Superior temporal gyrus (tissue), 1 donor: ENCODE data around the gene OR9A4.
"Not testable (repeated sequence)": the region's sequence is repeated elsewhere in the genome, so short reads cannot be mapped to it uniquely, and the experiment has no call there.

ENCODE experiments used
- DNase-seq: peaks from one replicate; pipeline ENCODE4 v3.0.0-alpha.2; 2016; ENCODE audit errors: extremely low spot score

OR9A4 gene

GRCh38 chr7:141916099-141916498, at the start of gene OR9A4:
OR9A4 (plus strand) TSS chr7:141916399; CDS start chr7:141918876, 2,477 bp downstream.
- DNase-seq: no peak

GRCh38 chr7:141866974-141867373, 49.2 kb upstream of the OR9A4 start:
- DNase-seq: no peak

- no peak for DNase-seq
These were observed 43.3 kb upstream of the OR9A4 start for GRCh38 chr7:141872931-141873330.

GRCh38 chr7:141874787-141875186, 41.4 kb upstream of the OR9A4 start:
- no peak for DNase-seq

GRCh38 chr7:141875453-141875852, 40.7 kb upstream of the OR9A4 start:
- DNase-seq: no peak

- no peak for DNase-seq
These were observed 39.8 kb upstream of the OR9A4 start for GRCh38 chr7:141876371-141876770.

- no peak for DNase-seq
These were observed 38.8 kb upstream of the OR9A4 start for GRCh38 chr7:141877365-141877764.

GRCh38 chr7:141880960-141881359, 35.2 kb upstream of the OR9A4 start:
- DNase-seq: no peak

- no peak for DNase-seq
These were observed 31.5 kb upstream of the OR9A4 start for GRCh38 chr7:141884539-141885225.

GRCh38 chr7:141889321-141889720, 26.9 kb upstream of the OR9A4 start:
- DNase-seq: no peak

GRCh38 chr7:141891336-141891735, 24.9 kb upstream of the OR9A4 start:
- no peak for DNase-seq

- DNase-seq: not testable (repeated sequence)
These were observed 16.8 kb upstream of the OR9A4 start for GRCh38 chr7:141899366-141899765.

- no peak for DNase-seq
These were observed 9.9 kb upstream of the OR9A4 start for GRCh38 chr7:141906285-141906684.

- DNase-seq: no peak
These were observed 4.8 kb upstream of the OR9A4 start for GRCh38 chr7:141911391-141911790.

GRCh38 chr7:141915565-141915964, 634 bp upstream of the OR9A4 start:
- DNase-seq: no peak

GRCh38 chr7:141920281-141920680, 4.1 kb downstream of the OR9A4 start:
- DNase-seq: no peak

GRCh38 chr7:141928146-141928844, 12.1 kb downstream of the OR9A4 start:
- no peak for DNase-seq

- no peak for DNase-seq
These were observed 12.6 kb downstream of the OR9A4 start for GRCh38 chr7:141928845-141929195.

- DNase-seq: no peak
These were observed 14.0 kb downstream of the OR9A4 start for GRCh38 chr7:141930211-141930610.

- DNase-seq: no peak
These were observed 24.9 kb downstream of the OR9A4 start for GRCh38 chr7:141941075-141941474.

- no peak for DNase-seq
These were observed 27.6 kb downstream of the OR9A4 start for GRCh38 chr7:141943846-141944245.

GRCh38 chr7:141944811-141945210, 28.6 kb downstream of the OR9A4 start:
- no peak for DNase-seq

- DNase-seq: no peak
These were observed 29.2 kb downstream of the OR9A4 start for GRCh38 chr7:141945356-141945755.

- DNase-seq: no peak
These were observed 30.6 kb downstream of the OR9A4 start, which contains the start of gene CLEC5A for GRCh38 chr7:141946796-141947195. CLEC5A (minus strand) TSS chr7:141946974; CDS start chr7:141946292, 682 bp downstream.
